DOHH2 (cell line): ENCODE measurements around the gene LRP10.
"Not testable (repeated sequence)": the region's sequence is repeated elsewhere in the genome, so short reads cannot be mapped to it uniquely, and the experiment has no call there.

Source experiments
- CTCF ChIP-seq: fragments of 200-600 bp; sonication (generic); IDR thresholded peaks from one replicate; pipeline ENCODE4 v1.5.1; 2014; ENCODE audit warnings: antibody characterized with exemption, mild to moderate bottlenecking, low read depth, low read length; ENCODE audit not compliant: poor library complexity, severe bottlenecking
- EZH2phosphoT487 ChIP-seq: fragments of 200-600 bp; sonication (generic); IDR thresholded peaks from 2 replicates; pipeline ENCODE4 v1.6.1; 2017; ENCODE audit warnings: borderline replicate concordance, mild to moderate bottlenecking, antibody characterized with exemption, low read length, moderate library complexity, mixed read lengths

DNA sequence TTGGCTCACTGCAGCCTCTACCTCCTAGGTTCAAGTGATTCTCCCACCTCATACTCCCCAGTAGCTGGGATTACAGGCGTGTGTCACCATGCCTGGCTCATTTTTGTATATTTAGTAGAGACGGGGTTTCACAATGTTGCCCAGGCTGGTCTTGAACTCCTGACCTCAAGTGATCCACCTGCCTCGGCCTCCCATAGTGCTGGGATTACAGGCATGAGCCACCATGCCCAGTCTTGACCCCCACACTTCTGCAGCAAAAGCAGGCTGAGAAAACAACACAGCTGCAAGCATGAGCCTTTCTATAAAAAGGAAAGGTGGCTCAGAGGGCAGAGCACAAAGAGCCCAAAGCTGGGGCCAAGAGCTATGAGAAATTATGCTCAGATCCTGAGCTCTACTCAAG is 11.2 kb upstream of the LRP10 start:
- not testable (repeated sequence) for TF ChIP-seq CTCF, EZH2phosphoT487
